Osteoblast (primary cell): ENCODE measurements around the gene EFNA5. TPM values are rescaled to one million over a fixed set of nuclear protein-coding genes. Genes with fewer than 3 reads are reported as not detected.

Experiments used
- DNase-seq: peaks from one replicate; pipeline ENCODE4 v3.0.0; 2011; ENCODE audit warnings: low spot score, mixed read lengths; ENCODE audit not compliant: insufficient read length; ENCODE audit errors: missing footprints
- H2AFZ ChIP-seq: 2 replicates; pipeline ENCODE4 v1.6.0; 2011; ENCODE audit warnings: mild to moderate bottlenecking, low read length
- H3K27ac ChIP-seq: 2 replicates; pipeline ENCODE4 v1.5.1; 2011; ENCODE audit warnings: mild to moderate bottlenecking, low read depth, low read length, moderate library complexity
- H3K27me3 ChIP-seq: 2 replicates; pipeline ENCODE4 v1.6.0; 2012; ENCODE audit warnings: mild to moderate bottlenecking, control low read depth, inconsistent platforms, low read length, moderate library complexity; ENCODE audit not compliant: insufficient read depth
- H3K36me3 ChIP-seq: 2 replicates; pipeline ENCODE4 v1.5.1; 2011; ENCODE audit warnings: mild to moderate bottlenecking, low read length, control low read depth, moderate library complexity; ENCODE audit not compliant: insufficient read depth
- H3K4me1 ChIP-seq: 2 replicates; pipeline ENCODE4 v1.5.1; 2011; ENCODE audit warnings: mild to moderate bottlenecking, low read length, control low read depth, moderate library complexity; ENCODE audit not compliant: insufficient read depth
- H3K4me2 ChIP-seq: 2 replicates; pipeline ENCODE4 v1.6.0; 2011; ENCODE audit warnings: mild to moderate bottlenecking, low read length; ENCODE audit not compliant: insufficient read depth
- H3K4me3 ChIP-seq: fragments of 200-600 bp; sonication (generic); 3 replicates; pipeline ENCODE4 v1.5.1; 2012; ENCODE audit warnings: mild to moderate bottlenecking, low read length, inconsistent platforms; ENCODE audit not compliant: insufficient read depth
- H3K79me2 ChIP-seq: 2 replicates; pipeline ENCODE4 v1.6.0; 2012; ENCODE audit warnings: mild to moderate bottlenecking, low read length, control low read depth, inconsistent platforms; ENCODE audit not compliant: insufficient read depth
- H3K9me3 ChIP-seq: 2 replicates; pipeline ENCODE4 v1.5.1; 2011; ENCODE audit warnings: low read depth, low read length, control low read depth
- H4K20me1 ChIP-seq: 2 replicates; pipeline ENCODE4 v1.6.0; 2012; ENCODE audit warnings: mild to moderate bottlenecking, low read length, control low read depth; ENCODE audit not compliant: insufficient read depth
- total RNA-seq: library from RNA; depleted of rRNA; stranded (reverse); fragments of >200 nt; gene quantifications from 2 replicates; pipeline ENCODE4 v1.2.3, GENCODE V29; 2012
- TF ChIP-seq, protein P1 (sequence below): IDR thresholded peaks from 2 replicates; pipeline ENCODE4 v1.5.1; 2011; ENCODE audit warnings: mild to moderate bottlenecking, low read depth, low read length, moderate library complexity; ENCODE audit errors: extremely low read depth

Gene EFNA5
- total RNA-seq, 1 donor = 12.3 TPM

DNA sequence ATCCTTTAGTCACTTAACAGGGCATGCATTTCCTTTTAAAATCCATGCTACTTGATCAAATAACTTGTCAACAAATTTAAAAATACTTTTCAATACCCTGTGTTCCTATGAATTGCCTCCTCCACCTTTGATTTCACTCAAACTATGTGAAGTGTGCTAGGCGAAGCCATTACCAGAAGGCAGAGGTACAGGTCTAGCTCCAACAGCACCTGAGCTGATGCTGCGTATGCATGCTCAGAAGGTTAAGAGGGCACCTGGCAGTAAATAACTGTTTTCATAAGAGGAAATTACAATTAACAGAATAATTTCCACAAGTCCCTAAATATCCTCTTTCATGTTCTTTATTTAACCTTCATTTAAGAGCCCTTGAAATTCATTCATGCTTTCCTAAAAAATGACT lies 251.8 kb downstream of the EFNA5 start:
- no peak overlapping the region for H3K4me2 ChIP-seq
- H3K4me1 ChIP-seq = peaks cover 4% of the 10 kb centered on the region
- no peaks in the 10 kb centered on the region for H3K36me3 ChIP-seq
- no peak overlapping the region for H3K4me3 ChIP-seq
- H3K27me3 ChIP-seq = no peaks in the 10 kb centered on the region
- no peak overlapping the region for H2AFZ ChIP-seq
- H3K79me2 ChIP-seq = no peaks in the 10 kb centered on the region
- no peak overlapping the region for H3K27ac ChIP-seq
- TF ChIP-seq, protein P1, sequence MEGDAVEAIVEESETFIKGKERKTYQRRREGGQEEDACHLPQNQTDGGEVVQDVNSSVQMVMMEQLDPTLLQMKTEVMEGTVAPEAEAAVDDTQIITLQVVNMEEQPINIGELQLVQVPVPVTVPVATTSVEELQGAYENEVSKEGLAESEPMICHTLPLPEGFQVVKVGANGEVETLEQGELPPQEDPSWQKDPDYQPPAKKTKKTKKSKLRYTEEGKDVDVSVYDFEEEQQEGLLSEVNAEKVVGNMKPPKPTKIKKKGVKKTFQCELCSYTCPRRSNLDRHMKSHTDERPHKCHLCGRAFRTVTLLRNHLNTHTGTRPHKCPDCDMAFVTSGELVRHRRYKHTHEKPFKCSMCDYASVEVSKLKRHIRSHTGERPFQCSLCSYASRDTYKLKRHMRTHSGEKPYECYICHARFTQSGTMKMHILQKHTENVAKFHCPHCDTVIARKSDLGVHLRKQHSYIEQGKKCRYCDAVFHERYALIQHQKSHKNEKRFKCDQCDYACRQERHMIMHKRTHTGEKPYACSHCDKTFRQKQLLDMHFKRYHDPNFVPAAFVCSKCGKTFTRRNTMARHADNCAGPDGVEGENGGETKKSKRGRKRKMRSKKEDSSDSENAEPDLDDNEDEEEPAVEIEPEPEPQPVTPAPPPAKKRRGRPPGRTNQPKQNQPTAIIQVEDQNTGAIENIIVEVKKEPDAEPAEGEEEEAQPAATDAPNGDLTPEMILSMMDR = no peak
- no peaks in the 10 kb centered on the region for H3K9me3 ChIP-seq
- no peaks in the 10 kb centered on the region for H4K20me1 ChIP-seq
- no peak for DNase-seq

DNA sequence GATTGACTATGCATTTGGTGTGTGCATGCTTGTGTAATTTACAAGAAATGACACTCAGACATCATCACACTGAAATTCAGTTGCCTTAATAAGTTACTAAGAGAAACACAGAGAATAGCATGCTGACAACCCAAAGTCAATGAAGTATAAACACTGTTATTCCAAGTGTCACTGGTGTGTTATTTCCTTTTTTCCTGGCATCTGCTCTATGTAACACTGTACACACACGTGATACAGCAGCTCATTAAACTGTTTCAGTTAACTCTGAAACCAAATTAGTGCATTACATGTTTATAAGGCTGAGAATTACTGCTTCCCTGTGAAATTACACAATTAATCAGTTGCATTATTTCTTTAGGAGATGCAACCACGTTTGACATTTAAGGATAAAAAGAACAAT lies 252.7 kb downstream of the EFNA5 start:
- Histone ChIP-seq H3K36me3 (no peaks in the 10 kb centered on the region), H3K9me3 (no peaks in the 10 kb centered on the region), H3K79me2 (no peaks in the 10 kb centered on the region), H3K27me3 (no peaks in the 10 kb centered on the region), H3K27ac (no peak overlapping the region), H3K4me1 (no peaks in the 10 kb centered on the region), H4K20me1 (no peaks in the 10 kb centered on the region), H3K4me3 (no peak overlapping the region), H3K4me2 (no peak overlapping the region), H2AFZ (no peak overlapping the region)
- DNase-seq = no peak
- TF ChIP-seq, protein P1 = no peak

DNA sequence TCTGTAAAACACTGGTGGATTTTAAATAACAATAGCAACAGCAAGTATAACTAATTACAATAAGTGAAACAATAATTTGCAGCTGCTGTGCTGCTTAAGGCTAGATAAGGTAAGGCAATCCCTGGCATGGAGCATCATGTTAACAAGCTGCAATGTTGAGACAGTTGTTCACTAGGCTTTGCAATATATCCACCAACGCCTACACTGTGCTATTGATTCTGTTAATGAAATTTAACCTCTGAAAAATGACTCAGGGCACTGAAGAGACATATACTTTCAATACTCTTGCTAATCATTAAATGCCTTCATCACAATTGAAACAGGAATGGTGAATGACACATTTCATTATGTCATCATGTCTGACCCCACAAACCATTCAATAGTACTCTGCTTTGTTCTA lies 255.0 kb downstream of the EFNA5 start:
- Histone ChIP-seq H3K4me3 (no peak overlapping the region), H3K79me2 (no peaks in the 10 kb centered on the region), H3K4me2 (no peak overlapping the region), H2AFZ (no peak overlapping the region), H3K27ac (no peak overlapping the region), H3K27me3 (no peaks in the 10 kb centered on the region), H4K20me1 (no peaks in the 10 kb centered on the region), H3K4me1 (no peaks in the 10 kb centered on the region), H3K36me3 (no peaks in the 10 kb centered on the region), H3K9me3 (no peaks in the 10 kb centered on the region)
- TF ChIP-seq, protein P1 = no peak
- no peak for DNase-seq

DNA sequence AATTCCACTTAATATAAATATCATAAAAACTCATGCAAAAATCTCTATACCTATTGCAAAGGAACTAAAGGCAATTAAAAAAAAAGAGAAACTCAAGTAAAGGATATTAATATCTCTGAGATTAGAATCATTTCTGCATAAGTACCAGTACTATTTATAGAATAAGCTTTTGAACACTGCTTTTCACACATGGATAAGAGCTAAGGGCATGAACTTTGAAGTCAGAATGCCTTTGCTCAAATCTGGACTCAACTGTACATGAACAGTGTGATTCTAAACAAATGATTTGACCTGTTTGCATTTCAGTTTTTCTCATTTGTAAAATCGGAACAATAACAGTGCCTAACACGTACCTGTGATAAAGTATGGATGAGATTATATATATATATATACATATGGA lies 255.9 kb downstream of the EFNA5 start:
- H3K79me2 ChIP-seq = no peaks in the 10 kb centered on the region
- no peak overlapping the region for H3K4me3 ChIP-seq
- no peaks in the 10 kb centered on the region for H3K27me3 ChIP-seq
- TF ChIP-seq, protein P1 = no peak
- DNase-seq = no peak
- no peak overlapping the region for H3K4me2 ChIP-seq
- H3K9me3 ChIP-seq = no peaks in the 10 kb centered on the region
- no peak overlapping the region for H2AFZ ChIP-seq
- H4K20me1 ChIP-seq = no peaks in the 10 kb centered on the region
- H3K27ac ChIP-seq = no peak overlapping the region
- peaks cover under 1% of the 10 kb centered on the region for H3K4me1 ChIP-seq
- no peaks in the 10 kb centered on the region for H3K36me3 ChIP-seq
